Cardiac septum (tissue), 1 donor: Measurements from ENCODE around the gene ADSS1. TPM values are rescaled to one million over a fixed set of nuclear protein-coding genes. Genes with fewer than 3 reads are reported as not detected.
A peak's percentile ranks its signal among the peaks of the same experiment; 100 is the strongest.
"Not testable (repeated sequence)": the region's sequence is repeated elsewhere in the genome, so short reads cannot be mapped to it uniquely, and the experiment has no call there.

ENCODE experiments used
- DNase-seq: peaks from one replicate; pipeline ENCODE4 v3.0.0-alpha.2; 2020; ENCODE audit warnings: low spot score
- intact Hi-C: fragments of 100-400 bp; cut with DNase I; formaldehyde crosslinking; loops from one replicate; pipeline ENCODE4 v1.14.0; 2022
- total RNA-seq: library from RNA; stranded (reverse); fragmentation: NEBNext Ultra II Directional; extraction: Animal tissue kit (Norgen Biotek cat#: 25700); gene quantifications from one replicate; pipeline ENCODE4 v1.2.1, GENCODE V29; 2021
- donor health status: DM: no; HTN: no; CAD: no.

ADSS1 gene
- total RNA-seq, 1 donor from 2014 or later: 114 TPM

DNA sequence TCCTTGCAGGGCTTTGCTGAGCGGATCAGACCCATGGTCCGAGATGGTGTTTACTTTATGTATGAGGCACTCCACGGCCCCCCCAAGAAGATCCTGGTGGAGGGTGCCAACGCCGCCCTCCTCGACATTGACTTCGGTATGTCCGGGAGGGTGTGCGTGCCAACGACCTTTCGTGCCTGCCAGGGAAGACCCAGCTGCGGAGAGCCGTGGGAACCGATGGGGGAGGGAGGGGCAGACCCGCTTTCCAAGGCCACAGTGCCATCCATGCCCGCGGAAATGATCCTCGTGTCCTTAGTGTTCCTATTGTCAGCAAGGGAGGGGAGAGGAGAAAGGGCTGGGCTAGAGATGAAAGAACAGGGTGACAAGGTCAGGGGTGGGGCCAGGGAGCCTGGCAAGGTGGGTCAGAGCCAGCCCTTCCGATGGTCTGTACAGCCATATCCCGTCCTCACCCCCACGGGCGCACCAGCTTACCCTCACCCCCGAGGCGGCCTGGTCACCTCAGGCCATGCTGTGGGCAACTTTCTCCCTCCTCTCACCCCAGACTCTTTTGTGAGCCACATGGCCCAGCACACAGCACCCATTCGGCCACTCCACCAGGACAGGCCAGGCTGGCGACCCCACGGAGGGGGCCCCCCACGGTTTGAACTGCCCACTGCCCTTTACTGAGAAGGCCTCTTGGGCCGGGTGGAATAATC lies 17.2 kb downstream of the ADSS1 start:
- intact Hi-C loops: no loop called here
- no peak for DNase-seq

DNA sequence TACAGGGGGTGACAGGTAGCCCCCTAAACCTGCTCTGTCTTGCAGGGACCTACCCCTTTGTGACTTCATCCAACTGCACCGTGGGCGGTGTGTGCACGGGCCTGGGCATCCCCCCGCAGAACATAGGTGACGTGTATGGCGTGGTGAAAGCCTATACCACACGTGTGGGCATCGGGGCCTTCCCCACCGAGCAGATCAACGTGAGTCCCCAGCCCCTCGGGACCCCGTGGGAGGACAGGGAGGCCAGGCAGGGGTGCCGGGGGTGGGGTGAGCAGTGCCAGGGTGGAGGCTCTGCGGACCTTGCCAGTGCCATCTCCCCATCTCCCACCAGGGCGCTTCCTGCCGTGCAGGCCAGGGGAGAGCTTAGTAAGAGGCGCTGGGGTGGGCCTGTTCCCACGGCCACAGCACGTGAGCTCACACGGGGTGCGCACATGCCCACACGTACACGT lies 17.8 kb downstream of the ADSS1 start:
- intact Hi-C loops: no loop called here
- DNase-seq: no peak

DNA sequence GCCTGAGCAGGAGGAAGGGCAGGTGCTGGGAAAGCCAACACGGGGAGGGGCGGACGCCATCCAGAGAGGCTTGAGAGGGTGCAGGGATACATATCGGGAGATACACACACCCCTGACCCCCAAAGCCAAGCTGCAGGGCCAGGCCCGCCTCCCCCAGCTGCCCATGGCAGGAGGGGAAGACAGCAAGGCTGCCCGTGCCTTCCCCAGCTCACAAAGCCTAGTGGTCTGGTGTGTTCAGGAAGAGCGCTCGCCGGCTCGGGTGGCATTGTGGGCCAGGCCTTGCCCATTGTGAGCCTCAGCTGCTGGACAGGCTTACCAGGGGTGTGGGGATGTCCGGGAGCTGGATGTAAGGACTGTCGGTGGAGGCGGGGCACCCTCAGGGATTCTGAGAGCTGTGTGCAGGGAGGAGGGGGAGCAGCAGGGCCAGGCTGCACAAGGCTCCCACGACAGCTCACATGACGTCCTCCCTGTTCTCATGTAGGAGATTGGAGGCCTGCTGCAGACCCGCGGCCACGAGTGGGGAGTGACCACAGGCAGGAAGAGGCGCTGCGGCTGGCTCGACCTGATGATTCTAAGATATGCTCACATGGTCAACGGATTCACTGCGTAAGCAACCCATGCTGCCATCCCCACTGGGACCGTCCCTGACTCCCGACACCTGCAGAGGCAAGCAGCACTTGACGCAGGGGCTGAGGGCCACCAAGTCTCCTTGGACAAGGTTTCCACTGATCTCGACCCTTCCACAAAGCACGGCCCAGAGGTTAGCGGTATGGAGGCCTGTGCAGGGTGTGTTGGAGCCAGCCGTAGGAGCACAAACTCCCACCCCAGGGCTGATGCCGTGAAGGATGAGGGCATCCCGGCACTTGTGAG lies 18.8 kb downstream of the ADSS1 start:
- no peak for DNase-seq

DNA sequence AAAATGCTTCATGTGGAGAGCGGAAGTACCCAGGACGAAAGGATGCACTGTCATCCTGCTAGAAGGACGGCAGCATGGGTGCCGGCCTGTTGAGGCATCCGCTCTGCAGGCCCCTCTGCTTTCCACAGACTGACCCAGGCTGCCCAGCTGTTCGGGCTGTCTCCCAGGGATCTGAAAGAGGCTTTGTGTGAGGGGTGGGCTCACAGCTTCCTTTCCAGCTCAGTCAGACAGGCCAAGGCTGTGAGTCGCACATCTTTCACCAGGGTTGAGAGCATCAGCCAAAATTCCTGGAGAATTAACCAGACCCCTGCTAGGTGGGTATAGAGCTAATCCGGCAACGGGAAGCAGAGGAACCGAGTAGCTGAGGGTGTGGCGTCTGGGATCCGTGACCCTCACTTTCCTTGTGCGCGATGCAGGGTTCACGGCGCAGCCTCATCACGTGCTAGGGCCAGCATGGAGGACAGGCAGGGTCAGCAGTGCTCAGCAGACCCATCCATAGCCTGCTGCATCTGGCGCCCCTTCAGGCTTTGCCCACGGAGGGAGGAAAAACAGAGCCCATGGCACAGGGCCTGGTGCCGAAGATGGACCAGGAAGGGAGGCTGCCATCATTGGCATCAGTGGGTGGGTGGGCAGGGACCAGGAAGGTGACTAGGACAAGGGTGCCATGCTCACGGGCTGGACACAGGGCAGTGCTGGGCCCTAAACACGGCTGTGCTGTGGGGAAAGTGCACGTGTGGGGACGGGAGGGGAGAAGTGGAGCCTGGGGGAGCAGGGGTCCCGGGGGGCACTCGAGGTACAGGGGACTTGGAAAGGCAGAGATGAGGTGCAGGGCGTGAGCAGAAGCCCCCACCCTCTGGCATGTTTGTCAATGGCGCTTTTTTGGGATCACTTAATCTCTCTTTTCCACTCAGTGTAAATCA lies 19.7 kb downstream of the ADSS1 start:
- DNase-seq: no peak
- intact Hi-C loops: no loop called here

More for the DNA sequence above, 18.8 kb downstream of the ADSS1 start:
- intact Hi-C loops: no loop called here

DNA sequence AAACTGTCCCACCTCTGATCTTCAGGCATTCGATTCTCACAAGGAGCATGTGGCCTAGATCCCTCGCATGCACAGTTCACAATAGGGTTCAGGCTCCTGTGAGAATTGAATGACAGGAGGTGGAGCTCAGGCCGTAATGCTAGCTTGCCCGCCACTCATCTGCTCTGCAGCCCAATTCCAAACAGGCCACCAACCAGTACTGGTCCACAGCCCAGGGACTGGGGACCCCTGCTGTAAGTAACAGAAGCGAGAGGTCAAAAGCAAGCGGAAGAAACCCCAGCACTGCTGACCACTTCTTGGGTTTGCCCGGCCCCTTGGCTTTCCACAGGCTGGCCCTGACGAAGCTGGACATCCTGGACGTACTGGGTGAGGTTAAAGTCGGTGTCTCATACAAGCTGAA lies 20.5 kb downstream of the ADSS1 start:
- intact Hi-C loops: no loop called here
- DNase-seq: no peak

DNA sequence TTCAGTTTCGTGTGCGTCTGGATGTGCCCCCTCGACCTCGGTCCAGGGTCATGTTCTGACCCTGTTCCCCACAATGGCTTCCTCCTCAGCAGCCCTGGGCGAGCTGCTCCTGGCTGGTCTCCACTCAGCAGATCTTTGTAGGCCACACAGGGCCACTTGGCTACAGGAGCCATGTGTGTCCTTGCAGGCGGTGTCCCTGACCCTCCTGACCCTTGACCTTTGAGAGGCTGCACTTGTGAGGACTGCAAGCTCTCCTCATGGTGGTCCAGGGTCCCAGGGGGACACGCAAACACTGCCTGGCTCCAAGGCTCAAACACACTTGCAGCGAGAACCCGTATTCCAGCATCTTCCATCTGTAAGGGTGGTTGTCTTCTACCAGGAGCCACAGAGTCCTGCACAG lies 21.4 kb downstream of the ADSS1 start:
- intact Hi-C loops: no loop called here
- no peak for DNase-seq

DNA sequence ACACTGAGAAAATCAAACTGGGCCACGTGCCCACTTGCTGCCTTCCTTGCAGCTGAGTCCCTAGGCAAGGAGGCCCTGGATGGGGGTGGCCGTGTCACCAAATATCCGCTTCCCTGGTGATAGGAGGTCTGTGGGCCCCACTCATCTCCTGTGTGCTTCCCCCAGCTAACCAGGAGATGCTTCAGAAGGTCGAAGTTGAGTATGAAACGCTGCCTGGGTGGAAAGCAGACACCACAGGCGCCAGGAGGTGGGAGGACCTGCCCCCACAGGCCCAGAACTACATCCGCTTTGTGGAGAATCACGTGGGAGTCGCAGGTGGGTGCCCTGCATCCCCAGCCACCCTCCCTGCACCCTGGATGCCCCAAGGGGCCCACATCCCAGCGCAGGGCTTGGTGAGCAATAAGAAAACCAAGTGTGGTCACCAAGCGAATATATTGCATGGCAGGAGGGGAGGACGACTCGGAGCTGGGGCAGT lies 22.1 kb downstream of the ADSS1 start:
- intact Hi-C loops: no loop called here
- DNase-seq: no peak

DNA sequence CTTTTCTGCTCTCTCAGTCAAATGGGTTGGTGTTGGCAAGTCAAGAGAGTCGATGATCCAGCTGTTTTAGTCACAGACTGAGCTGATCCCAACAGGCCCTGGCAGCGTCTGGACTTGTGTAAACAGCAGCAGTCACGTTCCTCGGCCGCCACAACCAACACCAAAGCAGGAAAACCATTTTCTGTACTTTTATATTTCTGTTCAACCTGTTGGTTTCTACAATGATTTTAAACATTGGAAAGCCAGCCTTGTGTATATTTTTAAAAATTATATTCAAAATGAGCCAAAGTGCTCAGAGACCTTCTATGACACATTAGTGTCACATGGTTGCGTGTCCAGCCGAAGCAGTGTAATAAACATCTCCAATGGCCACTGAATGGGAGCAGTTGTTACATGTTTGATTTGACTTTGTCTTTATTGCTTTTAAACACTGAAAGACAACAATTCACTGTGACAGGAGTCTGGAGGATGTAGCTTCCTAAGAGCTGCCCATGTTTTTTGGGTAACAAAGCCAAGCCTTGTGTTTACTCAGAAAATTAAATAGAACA lies 23.0 kb downstream of the ADSS1 start:
- intact Hi-C loops: no loop called here
- DNase-seq: no peak

DNA sequence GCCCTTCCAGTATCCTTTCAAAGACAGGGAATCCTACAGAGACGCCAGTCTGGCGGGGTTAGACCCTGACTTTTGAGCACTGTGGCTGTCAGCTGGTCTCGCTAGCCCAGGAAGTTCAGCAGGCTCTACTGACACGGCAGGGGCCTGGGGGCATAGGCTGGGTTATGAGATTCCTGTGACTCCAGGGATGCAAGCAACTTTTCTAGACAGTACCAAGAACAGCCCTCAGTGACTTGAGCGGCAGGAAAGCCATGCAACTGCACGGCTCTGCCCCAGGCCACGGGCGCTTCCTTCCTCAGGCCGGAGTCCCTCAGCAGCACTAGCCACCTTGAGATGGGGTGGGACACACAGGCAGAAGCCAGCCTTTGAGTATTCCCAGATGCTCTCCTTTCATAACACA lies 23.8 kb downstream of the ADSS1 start:
- intact Hi-C loops: no loop called here
- no peak for DNase-seq

DNA sequence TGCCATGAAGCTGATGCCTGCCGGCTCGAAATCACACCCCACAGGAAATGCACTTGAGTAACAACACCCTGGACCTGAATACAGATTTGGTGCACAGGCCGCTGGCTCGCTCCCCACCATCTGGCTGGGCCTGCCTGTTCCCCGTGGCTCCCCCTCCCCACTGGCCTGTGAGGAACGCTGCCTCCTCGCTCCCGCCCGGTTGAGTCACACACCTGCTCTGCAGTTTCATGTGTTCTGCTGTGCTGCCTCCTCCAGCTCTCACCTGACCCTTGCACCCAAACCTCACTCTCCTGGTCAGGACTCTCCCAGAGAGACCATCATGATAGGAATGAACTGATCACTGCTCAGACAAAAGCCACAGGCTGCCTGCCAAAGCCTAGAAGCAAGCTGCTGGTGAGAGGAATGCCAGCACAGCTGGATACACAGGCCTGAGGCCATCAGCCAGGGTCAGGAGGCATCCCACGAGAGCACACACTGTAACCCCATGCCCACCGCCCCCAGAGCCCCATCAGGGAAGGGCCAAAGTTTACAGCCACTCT lies 25.2 kb downstream of the ADSS1 start:
- no peak for DNase-seq
- intact Hi-C loops: no loop called here

DNA sequence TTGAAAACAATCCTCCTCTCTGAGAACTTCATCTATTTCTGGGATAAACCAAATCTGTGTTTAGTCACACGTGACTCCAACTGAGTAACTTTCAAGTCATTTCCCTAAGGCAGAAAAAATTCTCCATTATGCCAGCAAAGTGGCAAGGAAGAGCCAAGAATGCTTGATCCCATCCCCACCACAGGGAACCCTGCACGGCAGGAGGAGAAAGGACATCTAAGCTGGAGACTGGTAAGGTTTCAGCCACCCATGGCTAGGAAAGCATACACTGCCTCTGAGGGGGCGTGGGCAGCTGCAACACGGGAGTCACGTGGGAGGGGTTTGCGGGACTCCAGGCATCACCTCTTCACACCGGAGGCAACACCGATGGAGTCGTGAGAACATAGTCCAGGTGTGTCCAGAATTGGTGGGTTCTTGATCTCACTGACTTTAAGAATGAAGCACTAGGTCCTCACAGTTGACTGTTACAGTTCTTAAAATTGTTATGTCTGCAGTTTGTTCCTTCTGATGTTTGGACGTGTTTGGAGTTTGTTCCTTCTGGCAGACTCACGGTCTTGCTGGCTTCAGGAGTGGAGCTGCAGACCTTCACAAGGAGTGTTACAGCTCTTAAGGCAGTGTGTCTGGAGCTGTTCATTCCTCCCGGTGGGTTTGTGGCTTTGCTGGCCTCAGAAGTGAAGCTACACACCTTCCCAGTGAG lies 26.2 kb downstream of the ADSS1 start:
- intact Hi-C loops: no loop called here
- no peak for DNase-seq

DNA sequence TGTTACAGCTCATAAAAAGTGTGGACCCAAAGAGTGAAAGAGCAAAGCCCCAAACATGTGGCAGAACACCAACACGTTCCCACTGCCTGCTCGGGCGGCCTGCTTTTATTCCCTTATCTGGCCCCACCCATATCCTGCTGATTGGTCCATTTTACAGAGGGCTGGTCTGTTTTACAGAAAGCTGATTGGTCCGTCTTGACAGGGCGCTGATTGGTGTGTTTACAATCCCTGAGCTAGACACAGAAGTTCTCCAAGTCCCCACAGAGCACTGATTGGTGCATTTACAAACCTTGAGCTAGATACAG lies 26.7 kb downstream of the ADSS1 start:
- intact Hi-C loops, DNase-seq: not testable (repeated sequence)

DNA sequence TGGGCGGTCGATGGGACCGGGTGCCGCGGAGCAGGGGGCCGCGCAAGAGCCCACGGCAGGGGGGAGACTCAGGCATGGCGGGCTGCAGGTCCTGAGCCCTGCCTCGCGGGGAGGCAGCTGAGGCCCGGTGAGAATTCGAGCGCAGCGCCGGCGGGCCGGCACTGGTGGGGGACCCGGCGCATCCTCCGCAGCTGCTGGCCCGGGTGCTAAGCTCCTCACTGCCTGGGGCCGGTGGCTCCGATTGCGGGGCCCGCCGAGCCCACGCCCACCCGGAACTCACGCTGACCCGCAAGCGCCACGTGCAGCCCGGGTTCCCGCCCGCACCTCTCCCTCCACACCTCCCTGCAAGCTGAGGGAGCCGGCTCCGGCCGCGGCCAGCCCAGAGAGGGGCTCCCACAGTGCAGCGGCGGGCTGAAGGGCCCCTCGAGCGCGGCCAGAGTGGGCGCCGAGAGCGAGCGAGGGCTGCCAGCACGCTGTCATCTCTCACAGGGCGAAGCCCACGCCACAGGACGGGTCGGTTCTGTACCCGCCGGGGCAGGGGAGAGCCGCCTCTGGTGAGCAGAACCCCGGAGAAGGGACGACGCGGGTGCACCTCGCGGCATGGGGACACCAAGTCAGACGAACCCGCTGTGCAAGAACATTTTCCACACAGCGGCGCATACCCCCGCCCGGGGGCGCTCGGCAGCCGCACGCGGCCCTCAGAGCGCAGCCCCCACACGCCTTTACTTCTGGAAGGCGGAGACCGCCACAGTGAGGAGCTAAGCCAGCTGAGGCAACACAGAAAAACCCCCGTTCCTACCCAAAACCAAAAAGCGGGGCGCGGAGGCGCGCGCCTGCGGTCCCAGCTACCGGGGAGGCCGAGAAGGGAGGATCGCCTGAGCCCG lies 27.8 kb downstream of the ADSS1 start:
- intact Hi-C loops: no loop called here
- DNase-seq: no peak

DNA sequence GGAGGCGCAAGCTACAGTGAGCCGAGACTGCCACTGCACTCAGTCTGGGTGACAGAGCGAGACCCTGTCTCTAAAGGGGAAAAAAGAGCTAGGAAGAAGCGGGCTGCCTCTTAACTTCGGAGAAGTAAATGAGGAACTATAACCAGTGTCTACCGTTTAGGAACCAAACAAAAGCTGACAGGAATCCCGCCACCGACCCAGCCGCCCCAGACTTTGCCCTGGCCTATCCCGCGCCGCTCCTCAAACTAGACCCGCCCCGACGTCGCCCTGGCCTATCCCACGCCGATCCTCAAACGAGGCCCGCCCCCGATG lies 28.4 kb downstream of the ADSS1 start:
- no peak for DNase-seq
- intact Hi-C loops: no loop called here

DNA sequence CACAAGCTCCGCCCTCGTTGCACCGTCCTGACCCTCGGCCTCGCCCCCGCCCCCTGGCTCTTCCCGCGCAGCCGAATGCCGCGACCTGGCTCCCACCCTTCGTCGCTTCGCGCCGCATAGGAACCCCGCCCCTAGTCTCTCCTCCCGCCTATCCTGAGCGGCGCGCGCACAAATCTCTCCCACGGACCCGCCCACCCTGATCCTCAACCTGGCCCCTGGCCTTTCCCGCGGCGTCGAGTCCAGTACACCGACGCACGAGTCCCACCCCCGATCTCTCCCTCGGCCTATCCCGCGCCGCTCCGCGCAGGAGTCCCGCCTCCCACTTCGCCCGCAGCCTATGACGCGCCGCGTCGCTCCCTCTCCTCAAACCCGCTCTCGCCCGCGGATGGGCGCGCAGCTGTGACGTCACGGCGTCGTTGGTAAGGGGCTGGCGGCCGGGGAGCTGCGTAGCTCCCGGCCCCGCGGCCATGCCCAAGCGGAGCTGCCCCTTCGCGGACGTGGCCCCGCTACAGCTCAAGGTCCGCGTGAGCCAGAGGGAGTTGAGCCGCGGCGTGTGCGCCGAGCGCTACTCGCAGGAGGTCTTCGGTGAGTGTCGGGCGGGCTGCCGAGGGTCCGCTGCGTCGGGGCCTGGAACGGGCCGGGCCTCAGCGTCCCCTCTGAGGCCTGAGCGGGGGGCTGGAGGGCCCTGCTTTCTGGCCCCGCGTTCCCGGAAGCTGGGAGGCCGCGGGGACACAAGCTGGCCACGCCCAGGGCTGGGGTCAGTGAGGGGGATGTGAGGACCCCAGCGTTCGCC lies 28.9 kb downstream of the ADSS1 start, which contains the start of gene SIVA1:
Gene SIVA1, plus strand, starts transcription at position 413 of the 793 bp plus-strand sequence. Its CDS starts 55 bp downstream, at position 468.
- intact Hi-C loops: no loop called here
- DNase-seq: peak; percentile 100

DNA sequence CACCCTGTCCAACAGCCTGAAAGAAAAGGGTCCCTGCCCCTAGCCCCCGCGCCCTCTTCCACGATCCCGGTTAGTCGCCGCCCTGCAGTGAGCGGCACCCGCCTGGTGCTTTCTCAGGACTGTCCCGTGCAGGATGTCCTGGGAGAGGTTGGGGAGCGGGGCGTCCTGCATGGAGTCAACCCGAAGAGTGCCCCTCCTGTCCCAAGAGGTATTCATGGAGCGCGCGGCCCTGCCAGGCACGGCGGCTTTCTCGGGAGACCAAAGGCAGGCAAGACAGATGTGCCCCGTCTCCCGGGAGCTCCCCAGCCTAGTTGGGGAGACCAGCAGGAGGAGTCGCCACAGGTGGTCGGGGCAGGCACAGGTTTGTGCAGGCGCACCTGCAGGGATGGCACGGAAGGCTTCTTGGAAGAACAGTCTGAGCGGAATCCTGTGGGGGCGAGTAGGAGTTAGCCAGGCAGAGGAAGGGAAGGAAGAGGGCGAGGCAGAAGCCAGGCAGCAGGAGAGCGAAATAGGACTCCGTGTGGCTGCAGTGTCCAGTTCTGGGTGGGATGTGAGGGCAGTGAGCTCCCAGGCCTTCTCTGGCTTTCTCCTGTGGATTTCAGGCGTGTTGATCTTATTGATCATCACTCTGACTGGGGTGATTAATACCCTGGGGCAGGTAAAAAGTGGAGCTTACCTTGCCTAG lies 29.6 kb downstream of the ADSS1 start:
- intact Hi-C loops: no loop called here
- no peak for DNase-seq
